ENCODE results near the gene BHLHE23.

The BHLHE23 gene

GRCh38 chr20:62956387-62957135 is 50.2 kb downstream of the BHLHE23 start:
- Histone ChIP-seq H3K36me3 (ENCODE audit: control insufficient read depth in 4 of 4, insufficient read depth in 4 of 4, low read length in 3 of 4) (peaks cover 0 to 51% (median 21%) of the 10 kb centered on the region in 4 experiments), H3K4me3 (ENCODE audit: control insufficient read depth in 1 of 7, extremely low read depth in 1 of 7, insufficient read depth in 4 of 7, low read depth in 2 of 7, low read length in 6 of 7) (no peak overlapping the region), H3K27ac (ENCODE audit: insufficient read depth in 1 of 2, low read depth in 1 of 2, low read length in 2 of 2, poor library complexity in 1 of 2, severe bottlenecking in 2 of 2) (no peak overlapping the region), H3K27me3 (replicated peaks in 2 of 5; ENCODE audit: control insufficient read depth in 4 of 5, insufficient read depth in 5 of 5, low read length in 4 of 5) (no peaks in the 10 kb centered on the region), H3K4me1 (ENCODE audit: control extremely low read depth in 1 of 4, control insufficient read depth in 4 of 4, insufficient read depth in 4 of 4, low read length in 3 of 4) (peaks cover 2 to 89% (median 83%) of the 10 kb centered on the region in 4 experiments), H3K9me3 (ENCODE audit: control extremely low read depth in 1 of 5, control insufficient read depth in 4 of 5, insufficient read depth in 2 of 5, low read depth in 1 of 5, low read length in 4 of 5) (no peaks in the 10 kb centered on the region)
- ChIA-PET CTCF (interaction anchor here (0.8 to 1.4 kb wide), 4 partner anchors 16 to 42 kb away, joined by 3 to 4 read pairs (median 3); no protein-coding TSS in a partner anchor), POLR2A (no interaction called here)
- WGBS (ENCODE audit: insufficient coverage), result 95% methylated on average over 22 of the region's 25 CpGs
- no peak for DNase-seq
